Ishikawa (cell line): ENCODE data around the gene AGPS.
A peak's percentile ranks its signal among the peaks of the same experiment; 100 is the strongest.

Experiments used
- CEBPB ChIP-seq: IDR thresholded peaks from 2 replicates; pipeline ENCODE4 v1.6.1; 2012
- CREB1 ChIP-seq: IDR thresholded peaks from 2 replicates; pipeline ENCODE4 v1.6.1; 2012; ENCODE audit warnings: low read depth
- EGR1 ChIP-seq: IDR thresholded peaks from 2 replicates; pipeline ENCODE4 v1.6.1; 2012
- EP300 ChIP-seq: IDR thresholded peaks from 2 replicates; pipeline ENCODE4 v1.6.1; 2012; ENCODE audit warnings: borderline replicate concordance
- FOXM1 ChIP-seq: IDR thresholded peaks from 2 replicates; pipeline ENCODE4 v1.6.1; 2012; ENCODE audit warnings: low read depth, borderline replicate concordance
- MAX ChIP-seq: IDR thresholded peaks from 2 replicates; pipeline ENCODE4 v1.6.1; 2012
- NFIC ChIP-seq: IDR thresholded peaks from 2 replicates; pipeline ENCODE4 v1.6.1; 2012
- RAD21 ChIP-seq: IDR thresholded peaks from 2 replicates; pipeline ENCODE4 v1.6.1; 2012; ENCODE audit warnings: low read depth
- REST ChIP-seq: IDR thresholded peaks from 2 replicates; pipeline ENCODE4 v1.6.1; 2012; ENCODE audit warnings: low read depth, mild to moderate bottlenecking
- TAF1 ChIP-seq: IDR thresholded peaks from 2 replicates; pipeline ENCODE4 v1.6.1; 2012; ENCODE audit warnings: low read depth, mild to moderate bottlenecking
- TCF12 ChIP-seq: IDR thresholded peaks from 2 replicates; pipeline ENCODE4 v1.6.1; 2012; ENCODE audit warnings: low read depth
- TEAD4 ChIP-seq: IDR thresholded peaks from 2 replicates; pipeline ENCODE4 v1.6.1; 2012
- USF1 ChIP-seq: IDR thresholded peaks from 2 replicates; pipeline ENCODE4 v1.6.1; 2012
- YY1 ChIP-seq: IDR thresholded peaks from 2 replicates; pipeline ENCODE4 v1.6.1; 2012; ENCODE audit warnings: low read depth
- ZBTB7A ChIP-seq: IDR thresholded peaks from 2 replicates; pipeline ENCODE4 v1.6.1; 2012; ENCODE audit warnings: low read depth

Gene AGPS

GRCh38 chr2:177395351-177396065 lies 2.9 kb downstream of the AGPS start:
- TF ChIP-seq MAX (no peak), USF1 (no peak), TAF1 (no peak), TCF12 (no peak)

GRCh38 chr2:177396703-177397460 lies 4.3 kb downstream of the AGPS start:
- TF ChIP-seq EP300 (peak; percentile 18; the same call in 1 of the 2 replicates), TEAD4 (peak; percentile 71), NFIC (peak; percentile 38), FOXM1 (no peak), REST (no peak)

GRCh38 chr2:177397481-177398289 lies 5.1 kb downstream of the AGPS start:
- TF ChIP-seq RAD21 (no peak), CEBPB (peak; percentile 56; the same call in 1 of the 2 replicates), NFIC (peak; percentile 48; the same call in 1 of the 2 replicates), MAX (no peak)

GRCh38 chr2:177398290-177398683 lies 5.7 kb downstream of the AGPS start:
- no peak for TF ChIP-seq CEBPB
- TF ChIP-seq TAF1: no peak
- no peak for TF ChIP-seq TCF12
- TF ChIP-seq ZBTB7A: no peak

- TF ChIP-seq ZBTB7A (no peak), EGR1 (no peak), TCF12 (no peak), EP300 (no peak), TAF1 (no peak), YY1 (no peak), NFIC (no peak), MAX (no peak), CREB1 (no peak), TEAD4 (no peak), USF1 (no peak), CEBPB (no peak), RAD21 (no peak), FOXM1 (no peak), REST (no peak)
Observed at GRCh38 chr2:177398791-177399190, 6.2 kb downstream of the AGPS start.

GRCh38 chr2:177399376-177399775 lies 6.8 kb downstream of the AGPS start:
- no peak for TF ChIP-seq YY1
- TF ChIP-seq FOXM1: no peak
- TF ChIP-seq TAF1: no peak
- TF ChIP-seq EGR1: no peak
- TF ChIP-seq EP300: no peak
- TF ChIP-seq USF1: no peak
- no peak for TF ChIP-seq TEAD4
- TF ChIP-seq NFIC: no peak
- no peak for TF ChIP-seq RAD21
- TF ChIP-seq CREB1: no peak
